ENCODE measurements around the gene CACNA1I. TPM values are rescaled to one million over a fixed set of nuclear protein-coding genes. Genes with fewer than 3 reads are reported as not detected.

CACNA1I gene
- total RNA-seq, 1 experiment from 2014 or later = 0.02 TPM

GRCh38 chr22:39592081-39593065 lies 21.8 kb downstream of the CACNA1I start:
- Mint-ChIP-seq H3K27ac (ENCODE audit: low read depth, unreplicated experiment) (peak overlapping the region; percentile 46), H3K4me1 (ENCODE audit: insufficient read depth, unreplicated experiment) (peaks cover 14% of the 10 kb centered on the region), H3K36me3 (ENCODE audit: insufficient read depth, unreplicated experiment) (no peaks in the 10 kb centered on the region), H3K27me3 (ENCODE audit: insufficient read depth, unreplicated experiment) (peaks cover 11% of the 10 kb centered on the region), H3K9me3 (ENCODE audit: unreplicated experiment) (no peaks in the 10 kb centered on the region), H3K4me3 (ENCODE audit: unreplicated experiment) (no peak overlapping the region)
- peak; percentile 85 for DNase-seq (ENCODE audit: unreplicated experiment)
- ChIA-PET POLR2A (interaction anchor here (0.7 kb wide), 1 partner anchor 448 kb away, joined by 3 read pairs; no protein-coding TSS in a partner anchor), CTCF (interaction anchor here (0.5 kb wide), 1 partner anchor 426 kb away, joined by 3 read pairs; no protein-coding TSS in a partner anchor)
- intact Hi-C loops (cut with micrococcal nuclease) = no loop called here
- BruUV-seq (replicated peaks) = no TSS peak
- no peak for TF ChIP-seq CTCF (IDR thresholded peaks at IDR 0.05; ENCODE audit: unreplicated experiment)

- peaks cover 11% of the 10 kb centered on the region for H3K27me3 Mint-ChIP-seq (ENCODE audit: insufficient read depth, unreplicated experiment)
- TF ChIP-seq CTCF (IDR thresholded peaks at IDR 0.05; ENCODE audit: unreplicated experiment) = no peak
- peaks cover 17% of the 10 kb centered on the region for H3K4me1 Mint-ChIP-seq (ENCODE audit: insufficient read depth, unreplicated experiment)
- no peak overlapping the region for H3K27ac Mint-ChIP-seq (ENCODE audit: low read depth, unreplicated experiment)
- no TSS peak for BruUV-seq (replicated peaks)
- peak; percentile 18 for DNase-seq (ENCODE audit: unreplicated experiment)
- intact Hi-C loops (cut with micrococcal nuclease) = no loop called here
- CTCF ChIA-PET = interaction anchor here (0.6 kb wide), 1 partner anchor 187 kb away, joined by 5 read pairs; no protein-coding TSS in a partner anchor
- no peaks in the 10 kb centered on the region for H3K9me3 Mint-ChIP-seq (ENCODE audit: unreplicated experiment)
- H3K36me3 Mint-ChIP-seq (ENCODE audit: insufficient read depth, unreplicated experiment) = no peaks in the 10 kb centered on the region
- POLR2A ChIA-PET = no interaction called here
- no peak overlapping the region for H3K4me3 Mint-ChIP-seq (ENCODE audit: unreplicated experiment)
Observed at GRCh38 chr22:39593066-39593930, 22.7 kb downstream of the CACNA1I start.

GRCh38 chr22:39593931-39594285 lies 23.4 kb downstream of the CACNA1I start:
- ChIA-PET CTCF (interaction anchor here (0.6 kb wide), 1 partner anchor 186 kb away, joined by 5 read pairs; no protein-coding TSS in a partner anchor), POLR2A (no interaction called here)
- Mint-ChIP-seq H3K27me3 (ENCODE audit: insufficient read depth, unreplicated experiment) (peaks cover 11% of the 10 kb centered on the region), H3K4me1 (ENCODE audit: insufficient read depth, unreplicated experiment) (peaks cover 20% of the 10 kb centered on the region), H3K27ac (ENCODE audit: low read depth, unreplicated experiment) (no peak overlapping the region), H3K36me3 (ENCODE audit: insufficient read depth, unreplicated experiment) (no peaks in the 10 kb centered on the region), H3K4me3 (ENCODE audit: unreplicated experiment) (no peak overlapping the region), H3K9me3 (ENCODE audit: unreplicated experiment) (no peaks in the 10 kb centered on the region)
- no TSS peak for BruUV-seq (replicated peaks)
- no peak for TF ChIP-seq CTCF (IDR thresholded peaks at IDR 0.05; ENCODE audit: unreplicated experiment)
- DNase-seq (ENCODE audit: unreplicated experiment) = no peak
- intact Hi-C loops (cut with micrococcal nuclease) = no loop called here

- BruUV-seq (replicated peaks) = no TSS peak
- Mint-ChIP-seq H3K4me3 (ENCODE audit: unreplicated experiment) (no peak overlapping the region), H3K4me1 (ENCODE audit: insufficient read depth, unreplicated experiment) (peaks cover 20% of the 10 kb centered on the region), H3K27ac (ENCODE audit: low read depth, unreplicated experiment) (no peak overlapping the region), H3K9me3 (ENCODE audit: unreplicated experiment) (no peaks in the 10 kb centered on the region), H3K36me3 (ENCODE audit: insufficient read depth, unreplicated experiment) (no peaks in the 10 kb centered on the region), H3K27me3 (ENCODE audit: insufficient read depth, unreplicated experiment) (peaks cover 11% of the 10 kb centered on the region)
- CTCF ChIA-PET = no interaction called here
- no peak for TF ChIP-seq CTCF (IDR thresholded peaks at IDR 0.05; ENCODE audit: unreplicated experiment)
- intact Hi-C loops (cut with micrococcal nuclease) = no loop called here
- POLR2A ChIA-PET = no interaction called here
- no peak for DNase-seq (ENCODE audit: unreplicated experiment)
Observed at GRCh38 chr22:39594411-39594810, 23.9 kb downstream of the CACNA1I start.

Data from MCF 10A (cell line).